ENCODE results near the gene ZBTB45.

- no peak for TF ChIP-seq CTCF (conservative IDR thresholded peaks at IDR 0.05; ENCODE audit: low read length)
- no peak for TF ChIP-seq EZH2phosphoT487 (IDR thresholded peaks at IDR 0.05; ENCODE audit: borderline replicate concordance)
Observed at GRCh38 chr19:58498316-58499020, 21.1 kb downstream of the ZBTB45 start.
